ENCODE measurements around the gene AFG1L.

GRCh38 chr6:108331982-108332381 lies 37.1 kb downstream of the AFG1L start:
- TF ChIP-seq, protein P1, sequence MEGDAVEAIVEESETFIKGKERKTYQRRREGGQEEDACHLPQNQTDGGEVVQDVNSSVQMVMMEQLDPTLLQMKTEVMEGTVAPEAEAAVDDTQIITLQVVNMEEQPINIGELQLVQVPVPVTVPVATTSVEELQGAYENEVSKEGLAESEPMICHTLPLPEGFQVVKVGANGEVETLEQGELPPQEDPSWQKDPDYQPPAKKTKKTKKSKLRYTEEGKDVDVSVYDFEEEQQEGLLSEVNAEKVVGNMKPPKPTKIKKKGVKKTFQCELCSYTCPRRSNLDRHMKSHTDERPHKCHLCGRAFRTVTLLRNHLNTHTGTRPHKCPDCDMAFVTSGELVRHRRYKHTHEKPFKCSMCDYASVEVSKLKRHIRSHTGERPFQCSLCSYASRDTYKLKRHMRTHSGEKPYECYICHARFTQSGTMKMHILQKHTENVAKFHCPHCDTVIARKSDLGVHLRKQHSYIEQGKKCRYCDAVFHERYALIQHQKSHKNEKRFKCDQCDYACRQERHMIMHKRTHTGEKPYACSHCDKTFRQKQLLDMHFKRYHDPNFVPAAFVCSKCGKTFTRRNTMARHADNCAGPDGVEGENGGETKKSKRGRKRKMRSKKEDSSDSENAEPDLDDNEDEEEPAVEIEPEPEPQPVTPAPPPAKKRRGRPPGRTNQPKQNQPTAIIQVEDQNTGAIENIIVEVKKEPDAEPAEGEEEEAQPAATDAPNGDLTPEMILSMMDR (IDR thresholded peaks at IDR 0.05): no peak
- TF ChIP-seq PRRX2 (CRISPR knock-in tag; IDR thresholded peaks at IDR 0.05) (no peak), CREM (CRISPR knock-in tag; IDR thresholded peaks at IDR 0.05) (no peak), ESRRA (CRISPR knock-in tag; IDR thresholded peaks at IDR 0.05; ENCODE audit: borderline replicate concordance) (no peak), ARID4B (CRISPR knock-in tag; IDR thresholded peaks at IDR 0.05; ENCODE audit: borderline replicate concordance) (no peak), ZNF416 (CRISPR knock-in tag; IDR thresholded peaks at IDR 0.05) (no peak), AFF4 (CRISPR knock-in tag; IDR thresholded peaks at IDR 0.05; ENCODE audit: borderline replicate concordance) (no peak)
- TF ChIP-seq, protein P2, sequence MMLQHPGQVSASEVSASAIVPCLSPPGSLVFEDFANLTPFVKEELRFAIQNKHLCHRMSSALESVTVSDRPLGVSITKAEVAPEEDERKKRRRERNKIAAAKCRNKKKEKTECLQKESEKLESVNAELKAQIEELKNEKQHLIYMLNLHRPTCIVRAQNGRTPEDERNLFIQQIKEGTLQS (CRISPR knock-in tag; conservative IDR thresholded peaks at IDR 0.05): no peak
- TF ChIP-seq, protein P3, sequence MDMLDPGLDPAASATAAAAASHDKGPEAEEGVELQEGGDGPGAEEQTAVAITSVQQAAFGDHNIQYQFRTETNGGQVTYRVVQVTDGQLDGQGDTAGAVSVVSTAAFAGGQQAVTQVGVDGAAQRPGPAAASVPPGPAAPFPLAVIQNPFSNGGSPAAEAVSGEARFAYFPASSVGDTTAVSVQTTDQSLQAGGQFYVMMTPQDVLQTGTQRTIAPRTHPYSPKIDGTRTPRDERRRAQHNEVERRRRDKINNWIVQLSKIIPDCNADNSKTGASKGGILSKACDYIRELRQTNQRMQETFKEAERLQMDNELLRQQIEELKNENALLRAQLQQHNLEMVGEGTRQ (CRISPR knock-in tag; IDR thresholded peaks at IDR 0.05): no peak
- TF ChIP-seq, protein P4, sequence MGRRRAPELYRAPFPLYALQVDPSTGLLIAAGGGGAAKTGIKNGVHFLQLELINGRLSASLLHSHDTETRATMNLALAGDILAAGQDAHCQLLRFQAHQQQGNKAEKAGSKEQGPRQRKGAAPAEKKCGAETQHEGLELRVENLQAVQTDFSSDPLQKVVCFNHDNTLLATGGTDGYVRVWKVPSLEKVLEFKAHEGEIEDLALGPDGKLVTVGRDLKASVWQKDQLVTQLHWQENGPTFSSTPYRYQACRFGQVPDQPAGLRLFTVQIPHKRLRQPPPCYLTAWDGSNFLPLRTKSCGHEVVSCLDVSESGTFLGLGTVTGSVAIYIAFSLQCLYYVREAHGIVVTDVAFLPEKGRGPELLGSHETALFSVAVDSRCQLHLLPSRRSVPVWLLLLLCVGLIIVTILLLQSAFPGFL (CRISPR knock-in tag; IDR thresholded peaks at IDR 0.05; ENCODE audit: borderline replicate concordance): no peak
- TF ChIP-seq, protein P5, sequence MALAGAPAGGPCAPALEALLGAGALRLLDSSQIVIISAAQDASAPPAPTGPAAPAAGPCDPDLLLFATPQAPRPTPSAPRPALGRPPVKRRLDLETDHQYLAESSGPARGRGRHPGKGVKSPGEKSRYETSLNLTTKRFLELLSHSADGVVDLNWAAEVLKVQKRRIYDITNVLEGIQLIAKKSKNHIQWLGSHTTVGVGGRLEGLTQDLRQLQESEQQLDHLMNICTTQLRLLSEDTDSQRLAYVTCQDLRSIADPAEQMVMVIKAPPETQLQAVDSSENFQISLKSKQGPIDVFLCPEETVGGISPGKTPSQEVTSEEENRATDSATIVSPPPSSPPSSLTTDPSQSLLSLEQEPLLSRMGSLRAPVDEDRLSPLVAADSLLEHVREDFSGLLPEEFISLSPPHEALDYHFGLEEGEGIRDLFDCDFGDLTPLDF (CRISPR knock-in tag; IDR thresholded peaks at IDR 0.05): no peak
